ENCODE results near the gene SCYL1.

The SCYL1 gene

GRCh38 chr11:65524741-65525545 is at the start of gene SCYL1:
Gene SCYL1, plus strand, starts transcription at chr11:65525083. Its CDS starts 71 bp downstream, at chr11:65525154.
- peak; percentile 73 for DNase-seq (ENCODE audit: low read depth)

- no peak for DNase-seq (ENCODE audit: low read depth)
Observed at GRCh38 chr11:65476632-65477148, 48.2 kb upstream of the SCYL1 start.

GRCh38 chr11:65477149-65477965 is 47.5 kb upstream of the SCYL1 start:
- DNase-seq (ENCODE audit: low read depth) = peak; percentile 97

GRCh38 chr11:65478388-65479183 is 46.3 kb upstream of the SCYL1 start:
- no peak for DNase-seq (ENCODE audit: low read depth)

- DNase-seq (ENCODE audit: low read depth) = no peak
Observed at GRCh38 chr11:65479184-65480145, 45.4 kb upstream of the SCYL1 start.

- no peak for DNase-seq (ENCODE audit: low read depth)
Observed at GRCh38 chr11:65482306-65482850, 42.5 kb upstream of the SCYL1 start.

- DNase-seq (ENCODE audit: low read depth) = no peak
Observed at GRCh38 chr11:65485920-65486219, 39.0 kb upstream of the SCYL1 start.

- DNase-seq (ENCODE audit: low read depth) = no peak
Observed at GRCh38 chr11:65486570-65487466, 38.1 kb upstream of the SCYL1 start.

- no peak for DNase-seq (ENCODE audit: low read depth)
Observed at GRCh38 chr11:65487467-65488272, 37.2 kb upstream of the SCYL1 start.

GRCh38 chr11:65488273-65489034 is 36.4 kb upstream of the SCYL1 start:
- DNase-seq (ENCODE audit: low read depth) = no peak

GRCh38 chr11:65489035-65489705 is 35.7 kb upstream of the SCYL1 start:
- DNase-seq (ENCODE audit: low read depth) = no peak

- no peak for DNase-seq (ENCODE audit: low read depth)
Observed at GRCh38 chr11:65489706-65490320, 35.1 kb upstream of the SCYL1 start.

- DNase-seq (ENCODE audit: low read depth) = no peak
Observed at GRCh38 chr11:65491163-65491465, 33.8 kb upstream of the SCYL1 start.

- no peak for DNase-seq (ENCODE audit: low read depth)
Observed at GRCh38 chr11:65491614-65492386, 33.1 kb upstream of the SCYL1 start.

- DNase-seq (ENCODE audit: low read depth) = no peak
Observed at GRCh38 chr11:65492387-65492636, 32.6 kb upstream of the SCYL1 start.

- DNase-seq (ENCODE audit: low read depth) = no peak
Observed at GRCh38 chr11:65492637-65493366, 32.1 kb upstream of the SCYL1 start.
